SK-N-SH (cell line): ENCODE measurements around the gene TMEM14C.

ENCODE experiments used
- CTCF ChIP-seq: fragments of 200-600 bp; sonication (generic); IDR thresholded peaks from 2 replicates; pipeline ENCODE4 v1.6.1; 2017; ENCODE audit warnings: antibody characterized with exemption, mild to moderate bottlenecking, moderate library complexity
- EZH2phosphoT487 ChIP-seq: fragments of 200-600 bp; sonication (generic); IDR thresholded peaks from 2 replicates; pipeline ENCODE4 v1.6.1; 2017; ENCODE audit warnings: low read depth, mixed run types, mild to moderate bottlenecking, antibody characterized with exemption, moderate library complexity, borderline replicate concordance
- FOXJ3 ChIP-seq: sonication (generic); formaldehyde crosslinking; IDR thresholded peaks from 2 replicates; pipeline ENCODE4 v1.5.1; 2020; ENCODE audit warnings: mild to moderate bottlenecking, missing genetic modification reagents
- FOXM1 ChIP-seq: IDR thresholded peaks from 2 replicates; pipeline ENCODE4 v1.4.0; 2012; ENCODE audit warnings: low read depth, mild to moderate bottlenecking
- MXI1 ChIP-seq: IDR thresholded peaks from 2 replicates; pipeline ENCODE4 v1.6.1; 2012; ENCODE audit warnings: mild to moderate bottlenecking, low read depth, low read length, improper control_type of control experiment
- POLR2AphosphoS5 ChIP-seq: IDR thresholded peaks from 2 replicates; pipeline ENCODE4 v1.6.1; 2012; ENCODE audit warnings: low read depth, low read length
- RCOR1 ChIP-seq: fragments of 150-350 bp; IDR thresholded peaks from 2 replicates; pipeline ENCODE4 v1.6.1; 2017; ENCODE audit warnings: antibody characterized with exemption, low read length
- TAF1 ChIP-seq: IDR thresholded peaks from 2 replicates; pipeline ENCODE4 v1.6.1; 2012; ENCODE audit warnings: low read depth, mild to moderate bottlenecking, low read length, moderate library complexity, borderline replicate concordance
- USF2 ChIP-seq: fragments of 150-350 bp; IDR thresholded peaks from 2 replicates; pipeline ENCODE4 v1.6.1; 2017; ENCODE audit warnings: antibody characterized with exemption, low read length, low read depth, borderline replicate concordance
- TF ChIP-seq, protein P1 (sequence below): IDR thresholded peaks from 2 replicates; pipeline ENCODE4 v1.4.0; 2012; ENCODE audit warnings: low read depth, borderline replicate concordance

- TF ChIP-seq MXI1 (no peak), USF2 (no peak), TAF1 (no peak), CTCF (no peak), POLR2AphosphoS5 (no peak), FOXM1 (no peak), RCOR1 (no peak), EZH2phosphoT487 (no peak), FOXJ3 (no peak)
- TF ChIP-seq, protein P1, sequence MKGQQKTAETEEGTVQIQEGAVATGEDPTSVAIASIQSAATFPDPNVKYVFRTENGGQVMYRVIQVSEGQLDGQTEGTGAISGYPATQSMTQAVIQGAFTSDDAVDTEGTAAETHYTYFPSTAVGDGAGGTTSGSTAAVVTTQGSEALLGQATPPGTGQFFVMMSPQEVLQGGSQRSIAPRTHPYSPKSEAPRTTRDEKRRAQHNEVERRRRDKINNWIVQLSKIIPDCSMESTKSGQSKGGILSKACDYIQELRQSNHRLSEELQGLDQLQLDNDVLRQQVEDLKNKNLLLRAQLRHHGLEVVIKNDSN = no peak
Observed at GRCh38 chr6:10778230-10778629, 55.4 kb downstream of the TMEM14C start.
